Mucosa of rectum (tissue), 2 donors: ENCODE measurements around the gene RPE.

Experiments
- H3K27ac ChIP-seq, 2 donors: one replicate each; pipeline ENCODE4 v1.7.0; 2013; ENCODE audit warnings: inconsistent platforms in 2 of 2, low read depth in 2 of 2, low read length in 2 of 2
- H3K27me3 ChIP-seq, 2 donors: one replicate each; pipeline ENCODE4 v1.7.0; 2013; ENCODE audit warnings: low read length in 2 of 2; ENCODE audit not compliant: control insufficient read depth in 2 of 2, insufficient read depth in 2 of 2
- H3K36me3 ChIP-seq, 2 donors: one replicate each; pipeline ENCODE4 v1.7.0; 2013; ENCODE audit warnings: low read length in 2 of 2; ENCODE audit not compliant: control insufficient read depth in 2 of 2, insufficient read depth in 2 of 2
- H3K4me1 ChIP-seq, 2 donors: one replicate each; pipeline ENCODE4 v1.7.0; 2013; ENCODE audit warnings: low read length in 2 of 2, mild to moderate bottlenecking in 1 of 2; ENCODE audit not compliant: control insufficient read depth in 2 of 2, insufficient read depth in 2 of 2
- H3K4me3 ChIP-seq, 2 donors: one replicate each; pipeline ENCODE4 v1.7.0; 2013; ENCODE audit warnings: low read length in 2 of 2
- H3K9ac ChIP-seq, 2 donors: one replicate each; pipeline ENCODE4 v1.7.0; 2013; ENCODE audit warnings: low read length in 2 of 2, low read depth in 1 of 2, mild to moderate bottlenecking in 1 of 2
- H3K9me3 ChIP-seq, 2 donors: one replicate each; pipeline ENCODE4 v1.7.0; 2013; ENCODE audit warnings: low read length in 2 of 2; ENCODE audit not compliant: control insufficient read depth in 2 of 2
- donor health status: healthy.
- donor health status: Normal muscosa, but diverticular disease.

The RPE gene

DNA sequence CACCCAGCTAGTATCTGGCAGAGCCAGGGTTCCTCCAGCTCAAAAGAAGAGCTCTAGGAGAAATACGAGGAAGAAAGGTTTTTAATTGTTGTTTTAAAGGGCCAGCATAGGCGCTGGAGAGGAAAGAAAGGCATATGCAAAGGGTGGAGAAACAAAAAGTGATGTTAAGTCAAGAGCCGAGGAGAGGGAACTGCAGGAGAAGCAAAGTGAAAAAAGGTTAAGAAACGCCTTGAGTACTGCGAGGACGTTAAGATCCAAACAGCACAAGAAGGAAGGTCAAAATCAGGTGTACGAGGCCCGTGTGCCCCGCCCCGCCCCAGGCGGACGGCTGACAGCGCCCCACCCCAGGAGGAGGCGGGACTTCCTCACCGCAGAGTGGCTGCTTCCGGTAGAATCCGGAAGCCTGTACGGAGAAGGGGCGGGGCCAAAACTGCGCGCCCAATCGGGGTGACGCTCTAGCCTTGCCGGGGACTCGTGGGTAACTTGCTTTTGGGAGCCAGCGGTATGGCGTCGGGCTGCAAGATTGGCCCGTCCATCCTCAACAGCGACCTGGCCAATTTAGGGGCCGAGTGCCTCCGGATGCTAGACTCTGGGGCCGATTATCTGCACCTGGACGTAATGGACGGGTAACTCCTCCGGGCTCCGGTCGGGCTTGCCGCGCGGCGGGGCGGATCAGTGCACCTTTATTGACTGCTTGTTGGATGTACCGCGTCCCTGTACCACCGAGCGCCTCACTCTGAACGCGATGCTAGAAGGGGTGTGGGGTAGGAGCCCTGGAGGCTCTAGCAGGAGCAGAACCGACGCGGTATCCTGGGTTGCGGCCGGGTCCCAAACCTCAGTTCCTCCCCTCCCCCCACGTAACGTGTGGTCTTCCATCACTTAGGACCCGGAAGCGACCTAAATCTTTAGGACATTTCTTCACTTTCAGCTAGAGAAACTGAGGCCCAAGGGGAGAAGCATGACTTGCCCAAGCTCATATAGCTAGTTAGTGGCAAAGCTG is at the start of gene RPE:
RPE (plus strand) TSS at position 481 of the 1,000 bp plus-strand sequence; CDS start at position 505, 24 bp downstream.
- Histone ChIP-seq H3K9ac (peak within 1 kb of the TSS; percentile 68 to 87), H3K27me3 (no peaks in the 10 kb centered on the region), H3K4me1 (peaks cover 15 to 17% of the 10 kb centered on the region in 2 donors), H3K27ac (peak within 1 kb of the TSS; percentile 82 to 90), H3K4me3 (peak within 1 kb of the TSS; percentile 98 to 99), H3K36me3 (no peaks in the 10 kb centered on the region), H3K9me3 (no peaks in the 10 kb centered on the region)

DNA sequence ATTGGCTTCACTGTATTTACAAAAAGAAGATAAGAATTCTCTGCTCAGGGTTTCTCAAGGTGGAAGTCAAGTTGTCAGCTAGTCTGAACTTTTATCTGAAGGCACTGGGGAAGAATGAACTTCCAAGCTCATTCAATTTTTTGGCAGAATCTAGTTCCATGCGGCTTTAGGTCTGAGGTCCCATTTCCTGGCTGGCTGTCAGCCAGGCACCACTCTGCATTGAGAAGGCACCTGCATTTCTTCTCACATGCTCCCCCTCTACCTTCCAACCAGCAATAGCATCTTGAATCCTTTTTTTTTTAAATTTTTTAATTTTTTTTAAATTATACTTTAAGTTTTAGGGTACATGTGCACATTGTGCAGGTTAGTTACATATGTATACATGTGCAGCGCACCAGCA is 46.2 kb upstream of the RPE start:
- Histone ChIP-seq H3K36me3 (no peaks in the 10 kb centered on the region), H3K9ac (no peak overlapping the region), H3K4me1 (no peaks in the 10 kb centered on the region), H3K9me3 (no peaks in the 10 kb centered on the region), H3K4me3 (no peak overlapping the region), H3K27me3 (no peaks in the 10 kb centered on the region), H3K27ac (no peak overlapping the region)

DNA sequence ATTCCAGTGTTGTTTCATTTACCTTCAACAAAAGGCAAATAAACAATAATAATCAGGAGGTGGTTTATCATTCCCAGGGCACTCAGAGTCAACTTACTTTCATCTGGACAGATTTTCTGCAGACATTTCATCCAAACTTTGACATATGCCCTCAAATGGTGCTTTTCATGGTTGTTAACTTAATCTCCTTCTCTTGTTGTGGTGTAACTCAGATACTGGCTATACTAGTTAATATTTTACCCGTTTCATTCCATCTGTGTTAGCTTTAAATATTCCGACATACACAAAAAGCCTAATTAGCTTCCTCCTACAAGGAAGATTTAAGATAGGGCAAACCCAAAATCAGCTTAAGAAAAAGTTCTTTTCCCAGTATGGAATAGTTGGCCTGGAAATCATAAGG is 44.4 kb upstream of the RPE start:
- Histone ChIP-seq H3K4me1 (no peaks in the 10 kb centered on the region), H3K27ac (no peak overlapping the region), H3K27me3 (no peaks in the 10 kb centered on the region), H3K36me3 (no peaks in the 10 kb centered on the region), H3K9me3 (no peaks in the 10 kb centered on the region), H3K9ac (no peak overlapping the region), H3K4me3 (no peak overlapping the region)

DNA sequence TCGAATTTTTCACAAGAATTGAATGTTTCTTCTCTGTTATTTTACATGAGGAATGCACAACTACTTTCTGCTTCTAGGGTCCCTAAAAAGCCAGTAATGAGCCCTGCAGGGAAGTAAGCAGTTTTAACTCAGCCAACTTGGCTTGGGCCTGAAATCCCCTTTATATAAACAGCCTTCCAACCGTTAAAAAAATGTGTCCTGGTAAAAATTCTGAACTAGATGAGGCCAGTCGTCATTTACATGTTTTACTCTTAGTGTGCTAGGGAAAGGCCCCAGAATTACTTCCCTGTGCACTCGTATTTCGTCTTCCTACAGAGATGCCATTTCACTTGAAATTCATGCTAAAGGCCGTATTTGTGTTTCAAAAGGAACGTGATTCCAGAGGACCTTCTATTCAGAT is 42.4 kb upstream of the RPE start:
- Histone ChIP-seq H3K4me1 (no peaks in the 10 kb centered on the region), H3K9me3 (no peaks in the 10 kb centered on the region), H3K36me3 (no peaks in the 10 kb centered on the region), H3K27me3 (no peaks in the 10 kb centered on the region), H3K27ac (no peak overlapping the region), H3K4me3 (no peak overlapping the region), H3K9ac (no peak overlapping the region)

DNA sequence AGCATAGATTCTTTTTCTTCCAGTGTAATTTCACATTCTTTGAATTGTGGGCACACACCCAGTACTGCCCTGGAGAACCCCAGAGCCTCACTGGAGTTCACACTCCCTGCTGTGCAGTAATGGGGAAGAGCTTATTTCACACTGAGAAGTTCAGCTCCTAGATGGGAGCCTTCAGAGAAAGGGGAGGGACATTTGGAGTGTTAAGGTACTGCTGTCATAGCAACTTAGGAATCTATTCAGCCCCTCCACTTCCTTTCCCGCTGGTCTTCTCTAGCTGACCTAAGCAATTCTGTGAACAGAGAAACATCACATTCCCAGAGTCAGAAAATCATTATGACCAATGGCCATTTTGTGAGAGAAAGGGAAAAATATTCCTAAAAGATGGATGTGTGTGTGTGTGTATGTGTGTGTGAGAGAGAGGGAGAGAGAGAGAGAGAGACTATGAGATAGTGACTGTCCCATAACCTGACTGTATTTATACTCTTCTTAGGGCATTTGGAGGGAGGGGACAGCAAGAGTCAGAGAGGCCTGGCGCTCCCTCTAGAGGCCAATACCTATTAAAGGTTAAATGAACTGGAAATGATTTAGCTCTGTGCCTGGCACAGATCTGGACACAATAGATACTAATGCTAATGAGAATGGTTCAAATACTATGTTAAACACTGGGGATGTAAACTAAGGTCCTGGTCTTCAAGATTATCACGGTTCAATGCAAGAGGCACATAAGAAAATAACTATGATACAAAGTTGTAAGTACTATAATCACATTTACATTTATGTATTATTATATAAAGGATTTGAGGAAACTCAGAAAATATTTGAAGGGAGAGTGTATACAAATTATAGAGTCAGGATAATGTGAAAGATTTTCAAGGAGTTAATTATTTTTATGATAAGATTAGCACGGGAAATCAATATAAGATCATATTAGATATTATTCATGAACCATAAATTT is 41.5 kb upstream of the RPE start:
- H3K27ac ChIP-seq = no peak overlapping the region
- H3K9me3 ChIP-seq = no peaks in the 10 kb centered on the region
- no peak overlapping the region for H3K4me3 ChIP-seq
- no peaks in the 10 kb centered on the region for H3K36me3 ChIP-seq
- H3K4me1 ChIP-seq = no peaks in the 10 kb centered on the region
- H3K9ac ChIP-seq = no peak overlapping the region
- no peaks in the 10 kb centered on the region for H3K27me3 ChIP-seq

DNA sequence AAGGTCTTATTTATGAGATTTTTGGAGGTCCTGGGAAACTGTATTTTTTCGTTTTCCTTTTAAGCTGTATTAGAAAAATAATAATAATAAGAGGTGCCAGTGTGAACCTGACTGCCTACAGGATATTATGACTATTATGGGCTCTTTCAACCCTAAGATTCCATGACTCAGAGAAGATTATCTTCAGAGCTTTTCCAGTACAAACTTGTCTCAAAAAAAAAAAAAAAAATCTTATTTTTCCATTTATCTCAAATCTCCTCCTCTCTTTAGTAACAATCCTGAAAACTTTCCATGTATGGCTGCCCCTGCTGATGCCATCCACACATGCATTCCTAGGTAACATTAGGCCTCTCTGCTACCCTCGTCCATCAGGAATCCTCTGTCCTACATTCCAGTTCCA is 36.7 kb upstream of the RPE start:
- H3K4me1 ChIP-seq = no peaks in the 10 kb centered on the region
- no peaks in the 10 kb centered on the region for H3K9me3 ChIP-seq
- no peaks in the 10 kb centered on the region for H3K27me3 ChIP-seq
- H3K27ac ChIP-seq = no peak overlapping the region
- no peak overlapping the region for H3K9ac ChIP-seq
- H3K4me3 ChIP-seq = no peak overlapping the region
- no peaks in the 10 kb centered on the region for H3K36me3 ChIP-seq

DNA sequence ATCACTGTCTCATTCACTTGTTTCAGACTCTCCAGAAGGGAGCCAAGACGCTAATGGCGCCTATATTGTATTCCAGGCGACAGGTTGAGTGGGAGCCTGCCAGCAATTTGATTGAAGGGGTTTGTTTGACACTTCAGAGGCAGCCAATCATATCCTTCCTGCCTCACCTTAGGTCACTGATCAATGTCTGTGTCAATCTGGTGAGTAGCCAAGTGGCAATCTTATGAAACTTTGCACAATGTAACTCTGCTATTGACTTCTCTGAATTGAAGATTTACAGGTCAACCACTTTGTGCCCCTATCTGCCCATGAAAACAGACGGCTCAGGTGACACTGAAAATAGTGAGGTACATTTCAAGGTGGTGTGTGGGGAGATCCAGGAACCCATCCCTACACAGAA is 32.7 kb upstream of the RPE start:
- no peak overlapping the region for H3K27ac ChIP-seq
- H3K4me1 ChIP-seq = no peaks in the 10 kb centered on the region
- no peak overlapping the region for H3K4me3 ChIP-seq
- H3K27me3 ChIP-seq = no peaks in the 10 kb centered on the region
- H3K9ac ChIP-seq = no peak overlapping the region
- no peaks in the 10 kb centered on the region for H3K36me3 ChIP-seq
- no peaks in the 10 kb centered on the region for H3K9me3 ChIP-seq

DNA sequence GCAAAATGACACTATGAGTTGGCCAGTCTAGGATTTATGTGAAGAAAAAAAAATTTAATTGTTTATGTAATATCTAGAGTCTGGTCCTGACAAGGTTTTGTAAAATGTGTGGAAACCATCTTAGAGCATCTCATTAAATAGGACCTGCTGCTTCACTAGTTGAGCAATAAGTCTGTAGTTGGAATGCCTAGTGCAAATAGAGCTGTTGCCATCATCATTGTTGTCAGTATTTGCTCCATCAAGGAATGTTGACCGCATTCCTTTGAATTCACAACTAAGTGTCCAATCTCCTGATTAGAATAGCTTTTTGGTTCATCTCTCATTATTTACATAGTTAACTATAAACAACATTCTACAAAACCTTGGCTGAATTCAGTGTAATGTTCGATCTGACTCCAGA is 32.2 kb upstream of the RPE start:
- no peaks in the 10 kb centered on the region for H3K9me3 ChIP-seq
- H3K4me1 ChIP-seq = no peaks in the 10 kb centered on the region
- no peak overlapping the region for H3K27ac ChIP-seq
- no peak overlapping the region for H3K4me3 ChIP-seq
- no peaks in the 10 kb centered on the region for H3K27me3 ChIP-seq
- no peak overlapping the region for H3K9ac ChIP-seq
- no peaks in the 10 kb centered on the region for H3K36me3 ChIP-seq

DNA sequence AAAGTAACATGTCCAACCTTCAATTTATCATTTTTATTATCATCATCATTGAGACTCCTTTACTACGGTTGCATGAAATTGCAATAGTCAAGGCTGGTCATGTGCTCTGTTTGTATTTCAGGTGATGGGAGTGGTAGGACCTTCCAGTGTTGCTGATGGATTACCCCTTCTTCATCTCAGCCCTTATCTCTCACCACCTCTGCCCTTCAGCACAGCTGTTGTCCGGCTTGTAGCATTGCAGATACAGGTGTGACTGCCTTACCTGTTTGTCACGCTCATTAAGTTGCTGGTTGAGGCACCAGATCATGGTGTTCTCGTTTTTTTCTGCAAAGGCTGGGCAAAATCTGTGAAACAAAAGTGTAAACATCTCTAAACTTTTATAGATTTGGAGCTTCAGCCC is 31.7 kb upstream of the RPE start:
- no peak overlapping the region for H3K4me3 ChIP-seq
- no peaks in the 10 kb centered on the region for H3K9me3 ChIP-seq
- H3K9ac ChIP-seq = no peak overlapping the region
- no peaks in the 10 kb centered on the region for H3K4me1 ChIP-seq
- H3K27ac ChIP-seq = no peak overlapping the region
- H3K27me3 ChIP-seq = no peaks in the 10 kb centered on the region
- no peaks in the 10 kb centered on the region for H3K36me3 ChIP-seq

DNA sequence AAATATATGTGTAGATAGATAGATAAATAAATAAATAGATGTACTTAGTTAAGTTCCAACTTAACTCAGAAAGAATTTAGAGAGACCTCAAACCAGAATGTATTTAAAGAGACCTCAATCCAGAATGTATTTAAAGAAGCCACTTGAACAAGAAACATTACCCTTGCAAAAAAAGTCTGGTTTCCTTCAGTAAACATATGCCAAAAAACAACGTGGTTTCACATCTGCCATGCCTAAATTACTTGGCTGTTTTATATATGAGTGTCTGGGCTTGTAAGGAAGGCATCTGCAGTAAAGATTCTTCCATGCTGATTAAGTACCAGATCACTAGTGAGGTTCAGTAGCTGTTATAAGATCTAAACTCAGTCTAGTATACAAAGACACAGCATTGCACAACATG is 29.1 kb upstream of the RPE start:
- Histone ChIP-seq H3K9ac (no peak overlapping the region), H3K36me3 (no peaks in the 10 kb centered on the region), H3K4me1 (no peaks in the 10 kb centered on the region), H3K4me3 (no peak overlapping the region), H3K9me3 (no peaks in the 10 kb centered on the region), H3K27ac (no peak overlapping the region), H3K27me3 (no peaks in the 10 kb centered on the region)
